MCF 10A (cell line): ENCODE results near the gene MAP2K6. TPM values are rescaled to one million over a fixed set of nuclear protein-coding genes. Genes with fewer than 3 reads are reported as not detected.

Source experiments
- BruUV-seq: library from RNA; stranded (reverse); fragments of 400-500 nt; replicated peaks from 2 replicates; lab custom pipeline; 2021; lab: Mats Ljungman, UMichigan
- CTCF ChIA-PET: fragments of 300-600 bp; sonication (Branson Sonifier 250); formaldehyde crosslinking; extraction: SDS; loops from one replicate; lab custom pipeline; 2021; ENCODE audit warnings: antibody characterized with exemption, inconsistent platforms; lab: Yijun Ruan, JAX
- POLR2A ChIA-PET: fragments of 300-600, 350-650 bp; sonication (Branson Sonifier 250); formaldehyde crosslinking; extraction: SDS; loops from one replicate; lab custom pipeline; 2020; ENCODE audit warnings: antibody characterized with exemption, inconsistent platforms; lab: Yijun Ruan, JAX
- DNase-seq: peaks from one replicate; pipeline ENCODE4 v3.0.0-alpha.2; 2018; ENCODE audit not compliant: unreplicated experiment
- H3K27ac Mint-ChIP-seq: one replicate; pipeline ENCODE4 v1.8.0; 2022; ENCODE audit warnings: mild to moderate bottlenecking, low read depth, mixed read lengths; ENCODE audit not compliant: unreplicated experiment
- H3K27me3 Mint-ChIP-seq: one replicate; pipeline ENCODE4 v1.8.0; 2022; ENCODE audit warnings: mixed read lengths; ENCODE audit not compliant: insufficient read depth, unreplicated experiment
- H3K36me3 Mint-ChIP-seq: one replicate; pipeline ENCODE4 v1.8.0; 2022; ENCODE audit warnings: mild to moderate bottlenecking, moderate library complexity, mixed read lengths; ENCODE audit not compliant: insufficient read depth, unreplicated experiment
- H3K4me1 Mint-ChIP-seq: one replicate; pipeline ENCODE4 v1.8.0; 2022; ENCODE audit warnings: mixed read lengths; ENCODE audit not compliant: insufficient read depth, unreplicated experiment
- H3K4me3 Mint-ChIP-seq: one replicate; pipeline ENCODE4 v1.8.0; 2022; ENCODE audit warnings: mild to moderate bottlenecking, moderate library complexity, mixed read lengths; ENCODE audit not compliant: unreplicated experiment
- H3K9me3 Mint-ChIP-seq: one replicate; pipeline ENCODE4 v1.8.0; 2022; ENCODE audit warnings: mixed read lengths; ENCODE audit not compliant: unreplicated experiment
- intact Hi-C: fragments of 100-400 bp; cut with micrococcal nuclease; formaldehyde crosslinking; loops from 2 replicates; pipeline ENCODE4 v1.14.1; 2022
- total RNA-seq: library from RNA; stranded (reverse); gene quantifications from 2 replicates; pipeline ENCODE4 v1.2.3, GENCODE V29; 2022
- TF ChIP-seq, protein P1 (sequence below): fragments of 200-600 bp; IDR thresholded peaks from one replicate; pipeline ENCODE4 v1.8.0; 2022; ENCODE audit warnings: antibody characterized with exemption, mild to moderate bottlenecking; ENCODE audit not compliant: unreplicated experiment

The MAP2K6 gene
- total RNA-seq, 1 experiment from 2014 or later = 0.28 TPM

DNA sequence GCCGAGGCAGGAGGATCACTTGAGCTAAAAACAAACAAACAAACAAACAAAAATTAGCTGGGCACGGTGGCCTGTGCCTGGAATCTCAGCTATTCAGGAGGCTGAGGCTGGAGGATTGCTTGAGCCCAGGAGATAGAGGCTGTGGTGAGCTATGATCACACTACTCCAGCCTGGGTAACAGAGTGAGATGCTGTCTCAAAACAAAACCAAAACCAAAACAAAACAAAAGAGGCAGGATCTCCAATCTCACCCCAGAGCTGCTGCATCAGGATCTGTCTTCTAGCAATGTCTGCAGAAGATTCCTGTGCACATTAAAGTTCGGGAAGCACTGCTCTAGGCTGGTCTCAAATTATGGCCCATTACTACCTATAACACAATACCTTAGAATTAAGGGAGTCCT, 43.1 kb downstream of the MAP2K6 start:
- H3K4me1 Mint-ChIP-seq = no peaks in the 10 kb centered on the region
- ChIA-PET CTCF (interaction anchor here (0.6 kb wide), 1 partner anchor 19 kb away, joined by 3 read pairs; no protein-coding TSS in a partner anchor), POLR2A (no interaction called here)
- H3K27me3 Mint-ChIP-seq = no peaks in the 10 kb centered on the region
- H3K36me3 Mint-ChIP-seq = no peaks in the 10 kb centered on the region
- no peak overlapping the region for H3K27ac Mint-ChIP-seq
- no peaks in the 10 kb centered on the region for H3K9me3 Mint-ChIP-seq
- BruUV-seq = no TSS peak
- no peak for DNase-seq
- no peak overlapping the region for H3K4me3 Mint-ChIP-seq
- TF ChIP-seq, protein P1, sequence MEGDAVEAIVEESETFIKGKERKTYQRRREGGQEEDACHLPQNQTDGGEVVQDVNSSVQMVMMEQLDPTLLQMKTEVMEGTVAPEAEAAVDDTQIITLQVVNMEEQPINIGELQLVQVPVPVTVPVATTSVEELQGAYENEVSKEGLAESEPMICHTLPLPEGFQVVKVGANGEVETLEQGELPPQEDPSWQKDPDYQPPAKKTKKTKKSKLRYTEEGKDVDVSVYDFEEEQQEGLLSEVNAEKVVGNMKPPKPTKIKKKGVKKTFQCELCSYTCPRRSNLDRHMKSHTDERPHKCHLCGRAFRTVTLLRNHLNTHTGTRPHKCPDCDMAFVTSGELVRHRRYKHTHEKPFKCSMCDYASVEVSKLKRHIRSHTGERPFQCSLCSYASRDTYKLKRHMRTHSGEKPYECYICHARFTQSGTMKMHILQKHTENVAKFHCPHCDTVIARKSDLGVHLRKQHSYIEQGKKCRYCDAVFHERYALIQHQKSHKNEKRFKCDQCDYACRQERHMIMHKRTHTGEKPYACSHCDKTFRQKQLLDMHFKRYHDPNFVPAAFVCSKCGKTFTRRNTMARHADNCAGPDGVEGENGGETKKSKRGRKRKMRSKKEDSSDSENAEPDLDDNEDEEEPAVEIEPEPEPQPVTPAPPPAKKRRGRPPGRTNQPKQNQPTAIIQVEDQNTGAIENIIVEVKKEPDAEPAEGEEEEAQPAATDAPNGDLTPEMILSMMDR = no peak
- intact Hi-C loops = no loop called here

DNA sequence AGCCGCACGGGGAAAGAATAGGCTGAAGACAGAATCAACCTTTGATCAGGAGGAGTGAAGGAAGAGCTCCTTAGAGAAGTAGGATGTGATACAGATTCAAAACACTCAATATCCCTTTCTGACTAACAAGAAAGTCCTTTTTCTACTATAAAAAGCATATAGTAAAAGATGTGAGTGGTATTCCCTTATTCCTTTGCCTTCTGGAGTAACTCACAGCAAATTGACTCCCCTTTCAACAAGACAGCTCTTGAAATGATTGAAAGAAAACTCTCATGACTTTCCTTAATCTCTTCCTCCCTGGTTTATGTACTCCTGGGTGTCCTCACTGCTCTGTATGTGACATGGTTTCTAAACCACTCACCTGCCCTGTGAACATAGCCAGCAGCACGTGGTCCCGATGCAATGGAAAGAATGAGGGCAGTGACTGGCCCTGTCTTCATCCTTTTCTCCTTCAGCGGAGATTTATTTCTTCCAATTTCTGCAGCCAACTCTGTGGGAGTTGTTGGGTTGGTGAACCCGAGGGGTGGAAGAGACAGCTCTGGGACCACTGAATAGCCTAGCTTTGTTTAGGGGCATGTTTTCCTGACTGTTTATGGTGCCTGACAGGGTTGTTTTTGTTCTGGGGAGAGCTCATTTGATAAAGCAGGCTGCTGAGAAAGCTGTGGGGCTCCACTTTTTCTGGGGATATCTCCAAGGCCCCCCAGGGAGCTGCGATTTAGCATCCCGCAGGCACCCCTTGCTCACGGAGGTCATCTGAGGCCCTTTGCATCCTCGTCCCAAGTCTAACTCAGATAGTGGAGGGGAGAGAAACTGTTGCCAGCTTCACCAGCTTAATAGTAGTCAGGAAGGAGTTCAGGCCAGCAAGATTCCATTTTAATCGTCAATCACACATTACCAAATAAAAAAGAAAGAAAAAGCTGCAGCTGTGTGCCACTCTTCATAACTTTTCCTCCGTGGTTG, 46.7 kb downstream of the MAP2K6 start:
- H3K4me3 Mint-ChIP-seq = no peak overlapping the region
- ChIA-PET CTCF (interaction anchor here (0.6 kb wide), 1 partner anchor 1398 kb away, joined by 5 read pairs; no protein-coding TSS in a partner anchor), POLR2A (interaction anchor here (0.6 to 1.2 kb wide), 4 partner anchors 8 to 12 kb away, joined by 3 to 4 read pairs (median 3); no protein-coding TSS in a partner anchor)
- no TSS peak for BruUV-seq
- DNase-seq = no peak
- H3K27me3 Mint-ChIP-seq = no peaks in the 10 kb centered on the region
- no peaks in the 10 kb centered on the region for H3K4me1 Mint-ChIP-seq
- no peak overlapping the region for H3K27ac Mint-ChIP-seq
- no peaks in the 10 kb centered on the region for H3K9me3 Mint-ChIP-seq
- H3K36me3 Mint-ChIP-seq = no peaks in the 10 kb centered on the region
- TF ChIP-seq, protein P1 = no peak
- intact Hi-C loops = no loop called here

DNA sequence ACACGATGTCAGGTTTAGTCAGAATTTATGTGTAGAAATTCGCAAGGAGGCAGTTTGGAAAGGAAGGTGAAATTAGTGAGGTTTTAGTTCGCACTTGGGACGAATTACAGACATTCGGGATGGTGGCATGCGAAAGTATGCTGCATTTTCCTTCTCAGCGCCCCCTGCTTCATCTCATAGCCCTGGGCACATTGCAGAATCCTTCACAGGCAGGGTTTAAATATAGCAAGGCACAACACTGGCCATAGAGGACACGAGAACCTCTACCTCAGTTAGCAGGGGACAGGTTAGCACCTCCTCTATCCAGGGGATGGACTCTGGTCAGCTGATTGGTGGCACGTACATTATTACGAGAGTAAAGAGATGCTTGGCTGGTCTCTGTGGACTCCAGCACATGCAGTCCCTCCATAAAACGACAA, 47.5 kb downstream of the MAP2K6 start:
- no peak for DNase-seq
- TF ChIP-seq, protein P1 = no peak
- intact Hi-C loops = no loop called here
- no TSS peak for BruUV-seq
- Mint-ChIP-seq H3K36me3 (no peaks in the 10 kb centered on the region), H3K4me1 (peaks cover 5% of the 10 kb centered on the region), H3K9me3 (no peaks in the 10 kb centered on the region), H3K4me3 (no peak overlapping the region), H3K27ac (no peak overlapping the region), H3K27me3 (no peaks in the 10 kb centered on the region)
- POLR2A ChIA-PET = interaction anchor here (0.6 to 1.2 kb wide), 3 partner anchors 9 to 12 kb away, joined by 3 to 4 read pairs (median 3); no protein-coding TSS in a partner anchor
- CTCF ChIA-PET = no interaction called here

DNA sequence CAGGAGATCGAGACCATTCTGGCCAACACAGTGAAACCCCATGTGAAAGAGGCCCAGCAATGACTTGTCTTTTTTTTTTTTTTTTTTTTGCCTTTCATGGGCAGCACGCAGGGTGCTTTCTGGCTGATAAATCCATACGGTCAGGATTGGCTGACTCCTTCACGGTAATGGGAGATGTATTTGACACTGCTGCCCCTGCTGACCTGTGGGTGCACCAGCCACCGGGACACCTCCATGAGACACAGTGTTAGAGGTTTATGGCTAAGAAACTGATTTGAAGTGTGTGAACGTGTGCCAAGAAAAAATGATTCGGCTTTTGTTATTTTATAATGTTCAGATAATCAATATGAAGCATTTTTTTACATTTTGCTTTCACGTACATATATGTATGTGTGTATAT, 48.4 kb downstream of the MAP2K6 start:
- no peaks in the 10 kb centered on the region for H3K27me3 Mint-ChIP-seq
- no TSS peak for BruUV-seq
- H3K9me3 Mint-ChIP-seq = no peaks in the 10 kb centered on the region
- intact Hi-C loops = no loop called here
- H3K4me3 Mint-ChIP-seq = no peak overlapping the region
- H3K36me3 Mint-ChIP-seq = no peaks in the 10 kb centered on the region
- ChIA-PET CTCF (no interaction called here), POLR2A (no interaction called here)
- DNase-seq = no peak
- peaks cover 10% of the 10 kb centered on the region for H3K4me1 Mint-ChIP-seq
- TF ChIP-seq, protein P1 = no peak
- no peak overlapping the region for H3K27ac Mint-ChIP-seq
